ENCODE measurements around the gene SHANK1.

GRCh38 chr19:50711805-50712204 lies 7.8 kb downstream of the SHANK1 start:
- TF ChIP-seq, protein P1, sequence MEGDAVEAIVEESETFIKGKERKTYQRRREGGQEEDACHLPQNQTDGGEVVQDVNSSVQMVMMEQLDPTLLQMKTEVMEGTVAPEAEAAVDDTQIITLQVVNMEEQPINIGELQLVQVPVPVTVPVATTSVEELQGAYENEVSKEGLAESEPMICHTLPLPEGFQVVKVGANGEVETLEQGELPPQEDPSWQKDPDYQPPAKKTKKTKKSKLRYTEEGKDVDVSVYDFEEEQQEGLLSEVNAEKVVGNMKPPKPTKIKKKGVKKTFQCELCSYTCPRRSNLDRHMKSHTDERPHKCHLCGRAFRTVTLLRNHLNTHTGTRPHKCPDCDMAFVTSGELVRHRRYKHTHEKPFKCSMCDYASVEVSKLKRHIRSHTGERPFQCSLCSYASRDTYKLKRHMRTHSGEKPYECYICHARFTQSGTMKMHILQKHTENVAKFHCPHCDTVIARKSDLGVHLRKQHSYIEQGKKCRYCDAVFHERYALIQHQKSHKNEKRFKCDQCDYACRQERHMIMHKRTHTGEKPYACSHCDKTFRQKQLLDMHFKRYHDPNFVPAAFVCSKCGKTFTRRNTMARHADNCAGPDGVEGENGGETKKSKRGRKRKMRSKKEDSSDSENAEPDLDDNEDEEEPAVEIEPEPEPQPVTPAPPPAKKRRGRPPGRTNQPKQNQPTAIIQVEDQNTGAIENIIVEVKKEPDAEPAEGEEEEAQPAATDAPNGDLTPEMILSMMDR (IDR thresholded peaks at IDR 0.05; ENCODE audit: insufficient read depth, low read length): no peak
- TF ChIP-seq POLR2AphosphoS5 (IDR thresholded peaks at IDR 0.05; ENCODE audit: low read depth) (no peak), GABPA (IDR thresholded peaks at IDR 0.05; ENCODE audit: low read depth) (no peak), SPI1 (IDR thresholded peaks at IDR 0.05; ENCODE audit: borderline replicate concordance, low read depth) (no peak)
- TF ChIP-seq, protein P2, sequence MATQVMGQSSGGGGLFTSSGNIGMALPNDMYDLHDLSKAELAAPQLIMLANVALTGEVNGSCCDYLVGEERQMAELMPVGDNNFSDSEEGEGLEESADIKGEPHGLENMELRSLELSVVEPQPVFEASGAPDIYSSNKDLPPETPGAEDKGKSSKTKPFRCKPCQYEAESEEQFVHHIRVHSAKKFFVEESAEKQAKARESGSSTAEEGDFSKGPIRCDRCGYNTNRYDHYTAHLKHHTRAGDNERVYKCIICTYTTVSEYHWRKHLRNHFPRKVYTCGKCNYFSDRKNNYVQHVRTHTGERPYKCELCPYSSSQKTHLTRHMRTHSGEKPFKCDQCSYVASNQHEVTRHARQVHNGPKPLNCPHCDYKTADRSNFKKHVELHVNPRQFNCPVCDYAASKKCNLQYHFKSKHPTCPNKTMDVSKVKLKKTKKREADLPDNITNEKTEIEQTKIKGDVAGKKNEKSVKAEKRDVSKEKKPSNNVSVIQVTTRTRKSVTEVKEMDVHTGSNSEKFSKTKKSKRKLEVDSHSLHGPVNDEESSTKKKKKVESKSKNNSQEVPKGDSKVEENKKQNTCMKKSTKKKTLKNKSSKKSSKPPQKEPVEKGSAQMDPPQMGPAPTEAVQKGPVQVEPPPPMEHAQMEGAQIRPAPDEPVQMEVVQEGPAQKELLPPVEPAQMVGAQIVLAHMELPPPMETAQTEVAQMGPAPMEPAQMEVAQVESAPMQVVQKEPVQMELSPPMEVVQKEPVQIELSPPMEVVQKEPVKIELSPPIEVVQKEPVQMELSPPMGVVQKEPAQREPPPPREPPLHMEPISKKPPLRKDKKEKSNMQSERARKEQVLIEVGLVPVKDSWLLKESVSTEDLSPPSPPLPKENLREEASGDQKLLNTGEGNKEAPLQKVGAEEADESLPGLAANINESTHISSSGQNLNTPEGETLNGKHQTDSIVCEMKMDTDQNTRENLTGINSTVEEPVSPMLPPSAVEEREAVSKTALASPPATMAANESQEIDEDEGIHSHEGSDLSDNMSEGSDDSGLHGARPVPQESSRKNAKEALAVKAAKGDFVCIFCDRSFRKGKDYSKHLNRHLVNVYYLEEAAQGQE (IDR thresholded peaks at IDR 0.05; ENCODE audit: insufficient replicate concordance, low read depth): no peak

Data from HL-60 (cell line).